ENCODE measurements around the gene PADI6.
"Not testable (repeated sequence)": the region's sequence is repeated elsewhere in the genome, so short reads cannot be mapped to it uniquely, and the experiment has no call there.

Gene PADI6

GRCh38 chr1:17405898-17406759 is 34.1 kb downstream of the PADI6 start:
- peak; percentile 23 for DNase-seq

GRCh38 chr1:17406760-17407475 is 34.9 kb downstream of the PADI6 start:
- not testable (repeated sequence) for DNase-seq

DNA sequence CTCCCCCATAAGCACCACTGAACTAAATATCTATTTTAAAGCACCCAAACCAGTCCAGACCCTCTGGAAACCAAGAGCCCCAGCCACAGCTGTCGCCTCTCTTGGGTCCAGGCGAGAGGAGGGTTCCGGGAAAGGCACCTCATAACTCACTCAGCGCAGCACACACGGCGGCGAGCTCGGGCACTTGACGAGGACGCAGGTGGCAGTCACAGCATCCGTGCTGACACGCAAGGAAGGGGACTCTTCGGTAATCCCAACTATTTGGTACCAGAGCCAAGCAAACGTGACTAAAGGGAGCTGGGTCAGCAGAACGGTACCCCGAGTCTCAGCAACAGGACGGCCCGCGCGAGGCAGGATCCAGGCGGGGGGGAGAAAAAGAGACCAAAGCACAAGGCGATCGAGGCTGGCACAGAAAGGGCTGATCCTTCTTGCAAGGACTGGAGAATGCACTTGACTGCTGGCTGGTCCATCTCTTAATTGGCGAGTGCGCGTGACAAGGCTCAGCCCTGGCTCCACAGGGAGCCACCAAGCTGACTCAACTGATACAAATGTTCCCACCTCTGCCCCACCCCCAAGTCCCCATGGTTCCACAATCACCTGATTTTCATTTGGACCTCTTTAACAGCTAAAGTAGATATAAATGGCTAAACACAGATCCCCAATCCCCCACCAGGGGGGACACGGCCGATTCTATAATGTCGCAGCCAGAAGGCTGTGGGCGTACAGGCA is 36.0 kb downstream of the PADI6 start:
- not testable (repeated sequence) for DNase-seq

GRCh38 chr1:17409391-17409811 is 37.4 kb downstream of the PADI6 start:
- DNase-seq = no peak

- DNase-seq = no peak
Measured at GRCh38 chr1:17412093-17412870, 40.3 kb downstream of the PADI6 start.

- DNase-seq = no peak
Measured at GRCh38 chr1:17414022-17414421, 42.0 kb downstream of the PADI6 start.

- no peak for DNase-seq
Measured at GRCh38 chr1:17416389-17416788, 44.4 kb downstream of the PADI6 start.

DNA sequence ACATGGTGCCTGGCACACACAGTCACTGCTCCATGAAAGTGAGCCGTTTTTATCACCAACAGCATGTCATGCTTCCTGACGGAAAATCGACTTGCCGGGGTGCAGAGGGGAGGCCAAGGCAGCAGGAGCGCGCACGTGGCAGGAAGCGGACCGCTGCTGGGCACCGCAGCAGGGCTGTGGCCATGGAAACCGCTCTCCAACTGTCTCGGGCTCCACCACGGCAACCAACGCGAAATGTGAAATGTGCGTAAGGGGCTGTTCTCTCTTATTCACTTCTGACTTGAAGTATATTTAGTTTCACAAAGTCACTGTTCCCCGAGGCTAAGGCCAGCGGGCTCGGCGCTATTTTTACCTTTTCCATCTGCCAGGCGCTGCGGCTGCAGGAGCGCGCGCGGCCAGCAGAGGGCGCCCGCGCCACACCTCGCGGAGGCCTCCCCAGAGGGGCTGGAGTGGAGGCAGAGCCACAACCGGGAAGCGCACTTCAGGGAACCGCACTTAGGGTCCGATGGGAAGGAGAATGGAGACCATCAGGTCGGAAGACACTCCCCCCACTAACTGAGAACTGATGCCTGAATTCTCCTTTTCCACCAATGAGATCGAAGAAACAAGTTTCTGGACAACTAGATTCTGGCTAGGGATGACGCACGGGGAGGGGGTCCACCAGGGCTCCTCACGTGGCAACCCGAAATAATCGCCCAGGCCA is 47.8 kb downstream of the PADI6 start:
- peak; percentile 24 for DNase-seq

GRCh38 chr1:17420391-17420918 is 48.5 kb downstream of the PADI6 start:
- no peak for DNase-seq

- no peak for DNase-seq
Measured at GRCh38 chr1:17422461-17422860, 50.5 kb downstream of the PADI6 start.

DNA sequence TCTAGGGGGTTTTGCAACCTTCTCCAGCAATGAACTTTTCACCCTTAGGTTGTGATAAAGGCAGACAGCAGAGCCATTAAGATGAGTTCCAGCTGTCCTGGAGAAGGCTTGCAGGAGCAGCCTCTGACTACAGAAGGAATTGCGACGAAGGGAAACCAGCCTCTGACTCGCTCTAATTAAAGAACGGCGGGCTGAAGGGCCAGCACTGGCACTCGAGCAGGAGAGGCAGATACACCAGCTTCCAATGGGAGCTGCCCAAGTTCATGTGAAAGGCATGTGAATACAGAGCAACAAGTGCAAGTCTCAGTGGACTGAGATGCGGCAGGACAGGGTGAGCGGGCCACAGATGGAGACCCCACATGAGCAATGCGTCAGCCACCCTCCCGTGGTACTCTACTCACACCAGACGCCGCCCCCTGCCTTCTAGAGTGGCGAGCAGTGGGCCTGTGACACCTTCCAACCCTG is 51.8 kb downstream of the PADI6 start:
- no peak for DNase-seq

DNA sequence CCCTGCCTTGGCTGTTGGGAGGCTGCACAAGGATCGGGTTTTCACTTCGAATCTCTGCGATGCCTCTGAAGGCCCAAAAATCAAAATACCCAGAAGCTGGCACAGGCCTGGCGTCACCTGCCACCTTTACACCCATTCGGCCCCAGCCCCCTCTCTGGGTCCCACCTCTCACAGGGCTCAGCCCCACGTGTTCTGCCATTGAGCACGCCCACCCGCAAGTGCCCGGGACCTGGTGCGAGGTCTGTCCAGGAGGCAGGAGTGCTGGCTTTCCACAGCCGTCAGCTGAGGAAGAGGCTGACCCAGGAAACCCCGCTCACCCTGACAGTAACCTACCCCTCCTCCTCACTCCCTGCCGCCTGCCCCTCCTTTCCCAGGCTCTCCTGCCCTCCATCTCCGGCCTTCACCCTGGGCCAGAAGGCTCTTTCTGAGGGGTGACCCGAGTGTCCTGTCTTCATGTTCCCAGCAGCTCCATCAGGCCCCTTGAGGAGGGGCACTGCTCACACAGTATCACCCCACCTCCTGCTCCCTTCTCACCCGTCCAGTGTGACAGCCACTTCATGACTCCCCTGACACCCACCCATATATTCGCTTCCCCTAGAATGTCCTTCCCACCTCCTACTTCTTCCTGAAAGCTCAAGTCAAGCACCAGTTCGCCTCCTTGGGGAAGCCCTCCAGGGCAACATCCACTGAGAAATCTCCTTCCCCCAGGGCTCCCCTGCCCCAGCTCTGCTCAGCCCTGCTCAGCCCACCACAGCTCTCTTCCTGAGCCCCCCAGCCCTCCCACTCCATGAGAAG is 54.0 kb downstream of the PADI6 start:
- DNase-seq = no peak

DNA sequence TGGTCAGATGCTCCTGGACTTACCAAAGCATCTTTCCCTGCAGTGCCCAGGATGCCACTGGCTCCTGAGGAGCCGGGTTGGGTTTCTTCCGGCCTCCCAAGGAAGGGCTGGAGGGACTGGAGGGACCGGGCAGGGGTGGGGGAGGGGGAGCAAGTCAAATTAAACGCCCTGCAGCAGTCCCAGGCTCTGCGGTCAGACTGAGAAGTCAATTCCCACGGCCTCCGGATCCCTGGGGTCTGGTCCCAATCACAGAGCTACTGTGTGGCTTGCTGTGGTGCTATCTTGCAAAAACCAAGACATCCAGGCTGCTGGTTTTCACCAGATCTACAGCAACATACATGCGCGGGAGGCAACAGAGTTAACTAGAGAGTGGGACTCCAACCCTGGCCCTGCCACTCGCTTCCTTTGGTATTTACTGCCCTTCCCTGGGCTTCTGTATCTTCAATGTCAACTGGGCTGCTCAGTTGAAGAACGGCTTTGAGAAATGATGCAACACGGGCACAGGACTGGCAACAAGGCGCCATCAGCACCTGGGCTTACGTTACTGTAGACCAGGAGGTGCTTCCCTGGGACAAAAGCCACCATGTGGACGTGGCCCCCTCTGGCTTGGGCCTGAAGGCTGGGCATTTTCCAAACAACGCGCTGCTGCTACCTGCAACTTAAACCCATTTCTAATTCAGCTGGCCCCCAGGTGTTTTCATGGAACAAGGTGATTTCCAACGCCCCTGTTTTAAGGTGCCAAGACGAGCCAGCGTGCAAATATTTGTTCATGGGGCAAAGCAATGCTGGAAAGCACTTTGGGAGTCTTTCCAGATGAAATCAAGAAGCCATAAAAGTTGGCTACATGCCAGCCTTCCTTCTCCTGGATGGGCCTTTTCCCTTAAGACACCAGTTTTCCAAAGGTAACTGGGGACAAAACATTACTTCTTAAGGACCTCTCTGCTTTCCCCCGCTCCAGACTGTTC is 56.0 kb downstream of the PADI6 start:
- DNase-seq = no peak

- no peak for DNase-seq
Measured at GRCh38 chr1:17429183-17429582, 57.2 kb downstream of the PADI6 start.

DNA sequence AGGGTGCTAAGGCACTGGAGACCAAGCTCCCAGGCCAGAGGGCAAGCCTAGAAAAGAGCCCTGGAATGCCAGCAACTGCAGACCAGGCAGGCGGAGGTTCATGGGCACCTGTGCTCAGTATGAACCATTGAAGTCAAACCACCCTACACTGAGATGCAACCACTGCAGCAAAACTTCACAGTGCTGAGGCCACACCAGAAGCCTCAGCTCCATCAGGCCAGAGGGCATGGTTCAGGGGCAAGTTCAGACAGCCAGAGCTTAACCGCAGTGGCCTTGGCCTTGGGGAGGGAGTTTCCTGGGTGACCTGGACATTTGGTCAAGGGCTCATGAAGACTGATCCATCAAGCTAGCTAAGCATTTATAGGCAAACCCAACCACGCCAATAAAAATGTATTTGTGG is 60.4 kb downstream of the PADI6 start:
- DNase-seq = no peak

- no peak for DNase-seq
Measured at GRCh38 chr1:17433261-17433660, 61.3 kb downstream of the PADI6 start.

DNA sequence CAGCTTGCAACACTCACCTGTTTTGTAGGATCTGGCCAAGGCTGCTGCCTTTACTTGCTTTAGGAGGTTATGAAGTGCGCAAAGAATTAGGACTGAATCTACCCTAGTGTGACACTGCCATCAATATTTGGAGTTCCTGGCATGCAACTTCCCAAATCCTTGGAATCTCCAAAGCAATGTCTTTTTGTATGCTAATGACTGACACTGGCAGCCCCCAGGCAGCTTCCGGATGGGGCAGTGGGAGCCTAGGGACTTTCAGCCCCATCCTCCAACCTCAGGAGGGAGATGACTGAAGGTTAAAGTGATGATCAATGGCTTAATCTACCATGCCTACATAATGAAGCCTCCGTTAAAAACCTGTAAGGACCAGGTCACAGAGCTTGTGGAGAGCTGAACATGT is 62.0 kb downstream of the PADI6 start:
- no peak for DNase-seq

DNA sequence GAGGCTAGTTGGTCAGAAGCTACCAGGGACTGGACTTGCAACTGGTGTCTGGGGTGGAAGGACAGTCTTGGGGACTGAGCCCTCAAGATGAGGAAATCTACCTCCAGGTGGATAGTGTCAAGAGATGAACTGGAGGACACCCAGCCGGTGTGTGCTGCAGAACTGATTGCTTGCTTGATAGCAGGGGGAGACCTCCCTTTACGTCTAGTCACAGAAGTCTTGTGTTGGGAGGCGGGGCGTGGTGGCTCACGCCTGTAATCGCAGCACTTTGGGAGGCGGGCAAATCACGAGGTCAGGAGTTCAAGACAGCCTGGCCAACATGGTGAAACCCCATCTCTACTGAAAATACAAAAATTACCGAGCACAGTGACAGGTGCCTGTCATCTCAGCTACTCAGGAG is 62.6 kb downstream of the PADI6 start:
- no peak for DNase-seq

- no peak for DNase-seq
Measured at GRCh38 chr1:17436380-17437174, 64.6 kb downstream of the PADI6 start.
